22Rv1 (cell line): ENCODE results near the gene SNX24.

Experiments
- CTCF ChIP-seq: fragments of 450-650 bp; IDR thresholded peaks from 2 replicates; pipeline ENCODE4 v1.5.1; 2017; ENCODE audit warnings: mild to moderate bottlenecking
- ZFX ChIP-seq: fragments of 450-650 bp; IDR thresholded peaks from 2 replicates; pipeline ENCODE4 v1.6.1; 2017; ENCODE audit warnings: antibody characterized with exemption, borderline replicate concordance

GRCh38 chr5:123036391-123037103, 191.1 kb downstream of the SNX24 start, which contains the start of gene PPIC:
- TF ChIP-seq CTCF (no peak), ZFX (no peak)
